NCI-H526 (cell line): ENCODE data around the gene GYS1.

Experiments used
- DNase-seq, 2 experiments: peaks; one replicate each; lab custom pipeline; 2025; lab: John Stamatoyannopoulos, UW

Gene GYS1

GRCh38 chr19:48988860-48989259 is 4.2 kb downstream of the GYS1 start:
- no peak for DNase-seq

GRCh38 chr19:48988286-48988685 is 4.8 kb downstream of the GYS1 start:
- no peak for DNase-seq

- DNase-seq, result no peak
These were observed 5.8 kb downstream of the GYS1 start for GRCh38 chr19:48987323-48987722.

GRCh38 chr19:48986211-48986610 is 6.9 kb downstream of the GYS1 start:
- DNase-seq, result no peak

- no peak for DNase-seq
These were observed 7.4 kb downstream of the GYS1 start for GRCh38 chr19:48985711-48986110.

- no peak for DNase-seq
These were observed 10.8 kb downstream of the GYS1 start for GRCh38 chr19:48982280-48982679.

- DNase-seq, result no peak
These were observed 16.0 kb downstream of the GYS1 start for GRCh38 chr19:48977061-48977460.

- peak in 1 of 2 experiments; percentile 50 for DNase-seq
These were observed 16.9 kb downstream of the GYS1 start for GRCh38 chr19:48975947-48976847.

GRCh38 chr19:48970923-48971395 is 22.1 kb downstream of the GYS1 start:
- peak; percentile 64 to 86 for DNase-seq

GRCh38 chr19:48970139-48970766 is 22.9 kb downstream of the GYS1 start:
- no peak for DNase-seq

- peak in 1 of 2 experiments; percentile 22 for DNase-seq
These were observed 23.6 kb downstream of the GYS1 start for GRCh38 chr19:48969276-48970138.

- no peak for DNase-seq
These were observed 24.3 kb downstream of the GYS1 start for GRCh38 chr19:48968813-48969218.

- DNase-seq, result no peak
These were observed 24.9 kb downstream of the GYS1 start for GRCh38 chr19:48968179-48968661.

- no peak for DNase-seq
These were observed 25.5 kb downstream of the GYS1 start for GRCh38 chr19:48967346-48968178.

GRCh38 chr19:48966541-48967345 is 26.4 kb downstream of the GYS1 start:
- DNase-seq, result no peak

- DNase-seq, result peak; percentile 82 to 94
These were observed 27.1 kb downstream of the GYS1 start for GRCh38 chr19:48965806-48966540.

GRCh38 chr19:48965040-48965805 is 27.9 kb downstream of the GYS1 start, which contains the start of gene FTL:
TSS of gene FTL (plus strand) at chr19:48965309. CDS start at chr19:48965508, 199 bp downstream.
- peak; percentile 83 to 97 for DNase-seq

GRCh38 chr19:48964205-48965039 is 28.7 kb downstream of the GYS1 start:
- DNase-seq, result no peak
